SJCRH30 (cell line): ENCODE measurements around the gene DYNC1I2. TPM values are rescaled to one million over a fixed set of nuclear protein-coding genes. Genes with fewer than 3 reads are reported as not detected.
A peak's percentile ranks its signal among the peaks of the same experiment; 100 is the strongest.

Experiments
- DNase-seq, 2 experiments: peaks; one replicate each; pipeline ENCODE4 v3.0.0-alpha.2; 2015 to 2020
- H3K27ac ChIP-seq: fragments of 250-450 bp; sonication (Bioruptor Pico); 2 replicates; pipeline ENCODE4 v1.5.1; 2020; ENCODE audit warnings: mild to moderate bottlenecking, moderate library complexity
- H3K27me3 ChIP-seq: fragments of 250-450 bp; sonication (Bioruptor Pico); 2 replicates; pipeline ENCODE4 v1.5.1; 2020; ENCODE audit warnings: mild to moderate bottlenecking, moderate library complexity
- H3K36me3 ChIP-seq: fragments of 250-450 bp; sonication (Bioruptor Pico); 2 replicates; pipeline ENCODE4 v1.5.1; 2020; ENCODE audit warnings: mild to moderate bottlenecking, moderate library complexity
- H3K4me1 ChIP-seq: fragments of 250-450 bp; sonication (Bioruptor Pico); 2 replicates; pipeline ENCODE4 v1.5.1; 2020; ENCODE audit warnings: mild to moderate bottlenecking, moderate library complexity
- H3K4me3 ChIP-seq: fragments of 250-450 bp; sonication (Bioruptor Pico); 2 replicates; pipeline ENCODE4 v1.5.1; 2020; ENCODE audit warnings: mild to moderate bottlenecking, moderate library complexity
- H3K9me3 ChIP-seq: fragments of 250-450 bp; sonication (Bioruptor Pico); replicated peaks from 2 replicates; pipeline ENCODE4 v1.5.1; 2020; ENCODE audit warnings: mild to moderate bottlenecking, moderate library complexity
- total RNA-seq: library from RNA; depleted of rRNA; stranded (reverse); fragments of >200 nt; shearing (Covaris generic); gene quantifications from 2 replicates; pipeline ENCODE4 v1.2.3, GENCODE V29; 2014

The DYNC1I2 gene
- total RNA-seq, 1 experiment from 2014 or later: 107 TPM

- no peaks in the 10 kb centered on the region for H3K9me3 ChIP-seq
- H3K27ac ChIP-seq: no peak overlapping the region
- H3K27me3 ChIP-seq: no peaks in the 10 kb centered on the region
- no peak for DNase-seq
- peaks cover 20% of the 10 kb centered on the region for H3K36me3 ChIP-seq
- no peak overlapping the region for H3K4me3 ChIP-seq
- peaks cover 4% of the 10 kb centered on the region for H3K4me1 ChIP-seq
Observed at GRCh38 chr2:171702781-171703556, 15.7 kb downstream of the DYNC1I2 start.

GRCh38 chr2:171703574-171704347, 16.5 kb downstream of the DYNC1I2 start:
- peak; percentile 12 to 60 for DNase-seq
- H3K4me3 ChIP-seq: no peak overlapping the region
- peaks cover 4% of the 10 kb centered on the region for H3K4me1 ChIP-seq
- no peaks in the 10 kb centered on the region for H3K27me3 ChIP-seq
- no peaks in the 10 kb centered on the region for H3K9me3 ChIP-seq
- H3K27ac ChIP-seq: no peak overlapping the region
- peaks cover 15% of the 10 kb centered on the region for H3K36me3 ChIP-seq

- no peaks in the 10 kb centered on the region for H3K27me3 ChIP-seq
- no peaks in the 10 kb centered on the region for H3K9me3 ChIP-seq
- peaks cover 4% of the 10 kb centered on the region for H3K4me1 ChIP-seq
- peak in 1 of 2 experiments; percentile 38 for DNase-seq
- no peak overlapping the region for H3K4me3 ChIP-seq
- H3K27ac ChIP-seq: no peak overlapping the region
- H3K36me3 ChIP-seq: peaks cover 21% of the 10 kb centered on the region
Observed at GRCh38 chr2:171706152-171706803, 19.0 kb downstream of the DYNC1I2 start.

- no peaks in the 10 kb centered on the region for H3K9me3 ChIP-seq
- H3K27ac ChIP-seq: no peak overlapping the region
- DNase-seq: no peak
- no peak overlapping the region for H3K4me3 ChIP-seq
- H3K36me3 ChIP-seq: peaks cover 19% of the 10 kb centered on the region
- H3K4me1 ChIP-seq: peaks cover 18% of the 10 kb centered on the region
- no peaks in the 10 kb centered on the region for H3K27me3 ChIP-seq
Observed at GRCh38 chr2:171707752-171708151, 20.5 kb downstream of the DYNC1I2 start.

GRCh38 chr2:171709011-171709685, 21.9 kb downstream of the DYNC1I2 start:
- Histone ChIP-seq H3K9me3 (no peaks in the 10 kb centered on the region), H3K27me3 (no peaks in the 10 kb centered on the region), H3K4me3 (no peak overlapping the region), H3K4me1 (peaks cover 20% of the 10 kb centered on the region), H3K27ac (no peak overlapping the region), H3K36me3 (peaks cover 18% of the 10 kb centered on the region)
- DNase-seq: no peak

GRCh38 chr2:171711351-171711750, 24.1 kb downstream of the DYNC1I2 start:
- peaks cover 15% of the 10 kb centered on the region for H3K36me3 ChIP-seq
- H3K27me3 ChIP-seq: no peaks in the 10 kb centered on the region
- H3K9me3 ChIP-seq: no peaks in the 10 kb centered on the region
- H3K4me1 ChIP-seq: peaks cover 17% of the 10 kb centered on the region
- no peak overlapping the region; the same call in 1 of the 2 replicates for H3K27ac ChIP-seq
- no peak overlapping the region for H3K4me3 ChIP-seq
- no peak for DNase-seq

- peak in 1 of 2 experiments; percentile 39 for DNase-seq
- Histone ChIP-seq H3K4me3 (no peak overlapping the region), H3K9me3 (no peaks in the 10 kb centered on the region), H3K4me1 (peaks cover 17% of the 10 kb centered on the region), H3K27ac (peak overlapping the region; percentile 22; the same call in 1 of the 2 replicates), H3K36me3 (peaks cover 15% of the 10 kb centered on the region), H3K27me3 (no peaks in the 10 kb centered on the region)
Observed at GRCh38 chr2:171712051-171712450, 24.8 kb downstream of the DYNC1I2 start.

GRCh38 chr2:171718720-171719119, 31.5 kb downstream of the DYNC1I2 start:
- H3K4me1 ChIP-seq: no peaks in the 10 kb centered on the region
- H3K36me3 ChIP-seq: peaks cover 30% of the 10 kb centered on the region
- no peak overlapping the region for H3K27ac ChIP-seq
- no peaks in the 10 kb centered on the region for H3K27me3 ChIP-seq
- no peaks in the 10 kb centered on the region for H3K9me3 ChIP-seq
- no peak overlapping the region for H3K4me3 ChIP-seq
- DNase-seq: no peak

GRCh38 chr2:171719660-171720059, 32.4 kb downstream of the DYNC1I2 start:
- DNase-seq: no peak
- Histone ChIP-seq H3K36me3 (peaks cover 30% of the 10 kb centered on the region), H3K27ac (no peak overlapping the region), H3K4me3 (no peak overlapping the region), H3K4me1 (no peaks in the 10 kb centered on the region), H3K9me3 (no peaks in the 10 kb centered on the region), H3K27me3 (no peaks in the 10 kb centered on the region)

GRCh38 chr2:171723716-171724683, 36.7 kb downstream of the DYNC1I2 start:
- Histone ChIP-seq H3K4me1 (no peaks in the 10 kb centered on the region), H3K4me3 (no peak overlapping the region), H3K27me3 (no peaks in the 10 kb centered on the region), H3K36me3 (peaks cover 43% of the 10 kb centered on the region), H3K9me3 (0 out of 2 replicates have a peak, but pooled peaks cover 2% of the 10 kb centered on the region), H3K27ac (no peak overlapping the region)
- peak in 1 of 2 experiments; percentile 11 for DNase-seq

- DNase-seq: no peak
- no peaks in the 10 kb centered on the region for H3K27me3 ChIP-seq
- H3K9me3 ChIP-seq: 0 out of 2 replicates have a peak, but pooled peaks cover 2% of the 10 kb centered on the region
- no peak overlapping the region for H3K4me3 ChIP-seq
- H3K36me3 ChIP-seq: peaks cover 57% of the 10 kb centered on the region
- H3K4me1 ChIP-seq: no peaks in the 10 kb centered on the region
- H3K27ac ChIP-seq: no peak overlapping the region
Observed at GRCh38 chr2:171726847-171727450, 39.7 kb downstream of the DYNC1I2 start.

GRCh38 chr2:171728989-171729951, 42.0 kb downstream of the DYNC1I2 start:
- Histone ChIP-seq H3K27ac (no peak overlapping the region), H3K36me3 (peaks cover 65% of the 10 kb centered on the region), H3K27me3 (no peaks in the 10 kb centered on the region), H3K4me1 (no peaks in the 10 kb centered on the region), H3K9me3 (0 out of 2 replicates have a peak, but pooled peaks cover 2% of the 10 kb centered on the region), H3K4me3 (no peak overlapping the region)
- no peak for DNase-seq
